B cell (primary cell): ENCODE data around the gene JAKMIP2. TPM values are rescaled to one million over a fixed set of nuclear protein-coding genes. Genes with fewer than 3 reads are reported as not detected.

Experiments used
- ATAC-seq: fragments of 200-7000 bp; cut with Tn5 transposase; one replicate; pipeline ENCODE4 v1.10.0; 2021; ENCODE audit warnings: low read depth, mild to moderate bottlenecking, moderate number of reproducible peaks, moderate library complexity
- CTCF ChIA-PET: fragments of 350-600 bp; sonication (Branson Sonifier 250); formaldehyde crosslinking; loops from one replicate; lab custom pipeline; 2021; ENCODE audit warnings: antibody characterized with exemption, inconsistent platforms; lab: Charles Lee
- POLR2A ChIA-PET: fragments of 350-600 bp; sonication (Branson Sonifier 250); formaldehyde crosslinking; loops from one replicate; lab custom pipeline; 2021; ENCODE audit warnings: antibody characterized with exemption; lab: Charles Lee
- DNase-seq: peaks from one replicate; pipeline ENCODE4 v3.0.0; 2013
- H2AFZ ChIP-seq: 2 replicates; pipeline ENCODE4 v1.6.1; 2012; ENCODE audit warnings: mild to moderate bottlenecking, low read depth, low read length; ENCODE audit not compliant: insufficient read depth, poor library complexity, severe bottlenecking
- H3K27ac ChIP-seq, 2 donors: 1 replicate in 1 of 2; 2 replicates in 1 of 2; pipeline ENCODE4 v1.5.1; 2012 to 2013; ENCODE audit warnings: low read length in 2 of 2, mild to moderate bottlenecking in 2 of 2, moderate library complexity in 1 of 2
- H3K27me3 ChIP-seq, 4 experiments: fragments of 200-600 bp in 1 of 4; sonication (generic) in 1 of 4; replicated peaks in 1 of 4; 1 replicate in 2 of 4; 2 replicates in 2 of 4; pipeline versions ENCODE4 v1.6.1 to v1.7.0; 2013 to 2016; ENCODE audit warnings: low read length in 3 of 4, mild to moderate bottlenecking in 2 of 4, mixed read lengths in 1 of 4, moderate library complexity in 1 of 4; ENCODE audit not compliant: insufficient read depth in 4 of 4, control insufficient read depth in 3 of 4; ENCODE audit errors: control extremely low read depth in 1 of 4
- H3K36me3 ChIP-seq, 2 experiments: replicated peaks in 1 of 2; 1 replicate in 1 of 2; 2 replicates in 1 of 2; pipeline versions ENCODE4 v1.6.1 to v1.7.1; 2013; ENCODE audit warnings: low read length in 1 of 2; ENCODE audit not compliant: insufficient read depth in 2 of 2, control insufficient read depth in 1 of 2; ENCODE audit errors: control extremely low read depth in 1 of 2, extremely low read depth in 1 of 2
- H3K4me1 ChIP-seq, 2 donors: fragments of 200-600 bp in 1 of 2; sonication (generic) in 1 of 2; 1 replicate in 1 of 2; 2 replicates in 1 of 2; pipeline versions ENCODE4 v1.5.1 to v1.6.1; 2013 to 2017; ENCODE audit warnings: low read length in 2 of 2; ENCODE audit not compliant: control insufficient read depth in 2 of 2, insufficient read depth in 2 of 2
- H3K4me2 ChIP-seq: replicated peaks from 2 replicates; pipeline ENCODE3; 2012; ENCODE audit warnings: mild to moderate bottlenecking, low read depth, low read length; ENCODE audit not compliant: poor library complexity, severe bottlenecking
- H3K4me3 ChIP-seq, 5 experiments: fragments of 200-600 bp in 1 of 5; sonication (generic) in 1 of 5; 1 replicate in 3 of 5; 2 replicates in 2 of 5; pipeline versions ENCODE4 v1.5.1 to v1.7.0; 2011 to 2016; ENCODE audit warnings: low read length in 4 of 5, mild to moderate bottlenecking in 4 of 5, low read depth in 2 of 5, control low read depth in 1 of 5, moderate library complexity in 1 of 5; ENCODE audit not compliant: insufficient read depth in 1 of 5; ENCODE audit errors: control extremely low read depth in 1 of 5, extremely low read depth in 1 of 5
- H3K79me2 ChIP-seq: fragments of 200-600 bp; sonication (generic); one replicate; pipeline ENCODE4 v1.6.0; 2016; ENCODE audit warnings: low read length; ENCODE audit not compliant: control insufficient read depth, insufficient read depth
- H3K9ac ChIP-seq: fragments of 200-600 bp; sonication (generic); 2 replicates; pipeline ENCODE4 v1.6.1; 2017; ENCODE audit warnings: mild to moderate bottlenecking, low read length, moderate library complexity
- H3K9me3 ChIP-seq, 3 donors: one replicate each; pipeline versions ENCODE4 v1.6.1 to v1.7.1; 2013; ENCODE audit warnings: low read length in 2 of 3; ENCODE audit not compliant: control insufficient read depth in 2 of 3, insufficient read depth in 1 of 3; ENCODE audit errors: control extremely low read depth in 1 of 3
- H4K20me1 ChIP-seq: 2 replicates; pipeline ENCODE4 v1.6.0; 2012; ENCODE audit warnings: mild to moderate bottlenecking, low read length; ENCODE audit not compliant: insufficient read depth, control insufficient read depth, poor library complexity, severe bottlenecking
- H3K27ac Mint-ChIP-seq: one replicate; pipeline ENCODE4 v1.8.0; 2021; ENCODE audit warnings: mixed read lengths
- H3K27me3 Mint-ChIP-seq: one replicate; pipeline ENCODE4 v1.8.0; 2021; ENCODE audit warnings: mixed read lengths
- H3K4me1 Mint-ChIP-seq: one replicate; pipeline ENCODE4 v1.8.0; 2021; ENCODE audit warnings: mixed read lengths
- H3K4me3 Mint-ChIP-seq: one replicate; pipeline ENCODE4 v1.8.0; 2021; ENCODE audit warnings: mixed read lengths
- H3K9me3 Mint-ChIP-seq: one replicate; pipeline ENCODE4 v1.8.0; 2022; ENCODE audit warnings: mixed read lengths; ENCODE audit not compliant: insufficient read depth
- EZH2 ChIP-seq: IDR thresholded peaks from 2 replicates; pipeline ENCODE4 v1.6.1; 2012; ENCODE audit warnings: borderline replicate concordance, low read depth, mild to moderate bottlenecking, moderate library complexity, low read length; ENCODE audit not compliant: insufficient read depth, poor library complexity, severe bottlenecking
- WGBS: methylation state at CpG from one replicate; pipeline ENCODE4 v1.1.5; 2013; ENCODE audit warnings: missing lambda C conversion rate; ENCODE audit not compliant: insufficient coverage; 5-methylcytosine and 5-hydroxymethylcytosine counted together
- intact Hi-C: fragments of 100-400 bp; cut with micrococcal nuclease; formaldehyde crosslinking; loops from one replicate; pipeline ENCODE4 v1.10.0; 2022
- polyA plus RNA-seq: library from polyadenylated mRNA; depleted of rRNA; stranded (reverse); fragments of >200 nt; gene quantifications from 2 replicates; pipeline ENCODE4 v1.2.3, GENCODE V29; 2012
- total RNA-seq, 2 donors: library from RNA; stranded (reverse); fragments of 120-200 nt in 1 of 2; gene quantifications; 1 replicate in 1 of 2; 2 replicates in 1 of 2; pipeline versions ENCODE4 v1.2.3 to v1.2.4, GENCODE V29; 2013 to 2022
- TF ChIP-seq, protein P1 (sequence below): fragments of 200-600 bp; IDR thresholded peaks from one replicate; pipeline ENCODE4 v1.8.0; 2022; ENCODE audit warnings: antibody characterized with exemption, mild to moderate bottlenecking

Gene JAKMIP2
- total and polyA plus RNA-seq, 2 donors (not counting 1 experiment from before 2014, with no cell fraction given), result 0.24 to 4.1 TPM

DNA sequence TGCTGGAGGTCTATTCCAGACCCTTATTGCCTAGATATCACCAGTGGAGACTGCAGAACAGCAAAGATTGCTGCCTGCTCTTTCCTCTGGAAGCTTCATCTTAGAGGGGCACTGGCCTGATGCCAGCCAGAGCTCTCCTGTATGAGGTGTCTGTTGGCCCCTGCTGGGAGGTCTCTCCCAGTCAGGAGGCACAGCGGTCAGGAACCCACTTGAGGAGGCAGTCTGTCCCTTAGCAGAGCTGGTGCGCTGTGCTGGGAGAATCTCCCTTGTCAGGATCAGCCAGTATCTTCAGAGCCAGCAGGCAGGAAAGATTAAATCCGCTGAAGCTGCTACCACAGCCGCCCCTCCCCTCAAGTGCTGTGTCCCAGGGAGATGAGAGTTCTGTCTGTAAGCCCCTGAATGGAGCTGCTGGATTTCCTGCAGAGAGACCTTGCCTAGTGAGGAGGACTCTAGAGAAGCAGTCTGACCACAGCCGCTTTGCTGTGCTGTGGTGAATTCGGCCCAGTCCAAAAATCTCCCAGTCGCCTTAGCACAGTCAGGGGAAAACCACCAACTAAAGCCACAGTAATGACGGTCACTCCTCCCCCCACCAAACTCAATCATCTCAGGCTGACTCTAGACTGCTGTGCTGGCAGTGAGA is 124.1 kb downstream of the JAKMIP2 start:
- H3K4me1 Mint-ChIP-seq, result no peaks in the 10 kb centered on the region
- TF ChIP-seq EZH2, result no peak
- TF ChIP-seq, protein P1, sequence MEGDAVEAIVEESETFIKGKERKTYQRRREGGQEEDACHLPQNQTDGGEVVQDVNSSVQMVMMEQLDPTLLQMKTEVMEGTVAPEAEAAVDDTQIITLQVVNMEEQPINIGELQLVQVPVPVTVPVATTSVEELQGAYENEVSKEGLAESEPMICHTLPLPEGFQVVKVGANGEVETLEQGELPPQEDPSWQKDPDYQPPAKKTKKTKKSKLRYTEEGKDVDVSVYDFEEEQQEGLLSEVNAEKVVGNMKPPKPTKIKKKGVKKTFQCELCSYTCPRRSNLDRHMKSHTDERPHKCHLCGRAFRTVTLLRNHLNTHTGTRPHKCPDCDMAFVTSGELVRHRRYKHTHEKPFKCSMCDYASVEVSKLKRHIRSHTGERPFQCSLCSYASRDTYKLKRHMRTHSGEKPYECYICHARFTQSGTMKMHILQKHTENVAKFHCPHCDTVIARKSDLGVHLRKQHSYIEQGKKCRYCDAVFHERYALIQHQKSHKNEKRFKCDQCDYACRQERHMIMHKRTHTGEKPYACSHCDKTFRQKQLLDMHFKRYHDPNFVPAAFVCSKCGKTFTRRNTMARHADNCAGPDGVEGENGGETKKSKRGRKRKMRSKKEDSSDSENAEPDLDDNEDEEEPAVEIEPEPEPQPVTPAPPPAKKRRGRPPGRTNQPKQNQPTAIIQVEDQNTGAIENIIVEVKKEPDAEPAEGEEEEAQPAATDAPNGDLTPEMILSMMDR, result no peak
- H2AFZ ChIP-seq, result no peak overlapping the region
- 100% methylated on average over 7 of the region's 8 CpGs for WGBS
- H3K27ac ChIP-seq, result no peak overlapping the region
- H3K4me2 ChIP-seq, result no peak overlapping the region
- ATAC-seq, result no peak
- H3K4me1 ChIP-seq, result no peaks in the 10 kb centered on the region
- no peaks in the 10 kb centered on the region for H3K9me3 Mint-ChIP-seq
- H3K27me3 ChIP-seq, result no peaks in the 10 kb centered on the region
- intact Hi-C loops, result no loop called here
- no peaks in the 10 kb centered on the region for H3K27me3 Mint-ChIP-seq
- H3K36me3 ChIP-seq, result no peaks in the 10 kb centered on the region
- H3K4me3 ChIP-seq, result no peak overlapping the region
- no peak for DNase-seq
- no peak overlapping the region for H3K27ac Mint-ChIP-seq
- POLR2A ChIA-PET, result no interaction called here
- H4K20me1 ChIP-seq, result no peaks in the 10 kb centered on the region
- H3K9ac ChIP-seq, result no peak overlapping the region
- CTCF ChIA-PET, result no interaction called here
- H3K4me3 Mint-ChIP-seq, result no peak overlapping the region
- no peaks in the 10 kb centered on the region for H3K79me2 ChIP-seq
- H3K9me3 ChIP-seq, result peaks cover 0 to 3% (median 2%) of the 10 kb centered on the region in 3 donors

DNA sequence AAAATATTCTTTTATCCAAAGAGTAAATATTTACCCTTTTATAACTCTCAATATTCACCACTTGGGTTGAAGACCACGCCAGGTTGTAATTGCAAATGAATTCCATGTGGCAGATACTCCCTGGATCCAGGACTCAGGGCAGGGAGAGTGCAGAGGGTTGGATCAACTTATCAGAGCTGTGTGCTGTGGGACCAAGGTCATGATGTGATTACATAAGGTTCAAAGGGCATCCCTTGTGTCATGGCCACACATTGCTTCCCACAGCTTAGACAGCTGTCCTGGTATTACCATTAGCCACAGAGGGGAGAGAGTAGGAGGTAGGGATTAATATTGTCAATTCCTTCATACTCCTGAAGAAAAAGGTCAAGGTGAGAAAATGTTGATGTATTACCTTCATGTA is 133.9 kb downstream of the JAKMIP2 start:
- H3K4me2 ChIP-seq, result no peak overlapping the region
- no peak for ATAC-seq
- Mint-ChIP-seq H3K4me3 (no peak overlapping the region), H3K4me1 (no peaks in the 10 kb centered on the region), H3K27me3 (no peaks in the 10 kb centered on the region), H3K9me3 (no peaks in the 10 kb centered on the region), H3K27ac (no peak overlapping the region)
- H3K27ac ChIP-seq, result no peak overlapping the region
- no peaks in the 10 kb centered on the region for H3K9me3 ChIP-seq
- no CpG with 5 or more reads among the region's 1 CpG for WGBS
- TF ChIP-seq, protein P1, result no peak
- TF ChIP-seq EZH2, result no peak
- no peaks in the 10 kb centered on the region for H3K79me2 ChIP-seq
- DNase-seq, result no peak
- ChIA-PET CTCF (no interaction called here), POLR2A (no interaction called here)
- no peaks in the 10 kb centered on the region for H4K20me1 ChIP-seq
- H3K4me3 ChIP-seq, result no peak overlapping the region
- no peaks in the 10 kb centered on the region for H3K36me3 ChIP-seq
- H3K27me3 ChIP-seq, result no peaks in the 10 kb centered on the region
- H3K9ac ChIP-seq, result no peak overlapping the region
- H3K4me1 ChIP-seq, result no peaks in the 10 kb centered on the region
- H2AFZ ChIP-seq, result no peak overlapping the region
- intact Hi-C loops, result no loop called here
